BJ (cell line): ENCODE data around the gene CHRND. TPM values are rescaled to one million over a fixed set of nuclear protein-coding genes. Genes with fewer than 3 reads are reported as not detected.

Experiments used
- CTCF ChIA-PET: fragments of 350-600 bp; formaldehyde crosslinking; extraction: SDS; loops from one replicate; lab custom pipeline; 2021; ENCODE audit warnings: antibody characterized with exemption, inconsistent platforms; lab: Yijun Ruan, JAX
- POLR2A ChIA-PET: fragments of 300-600 bp; sonication (Branson Sonifier 250); formaldehyde crosslinking; extraction: SDS; loops from one replicate; lab custom pipeline; 2021; ENCODE audit warnings: antibody characterized with exemption; lab: Charles Lee
- DNase-seq: peaks from one replicate; pipeline ENCODE4 v3.0.0-alpha.2; 2011; ENCODE audit warnings: low read depth
- H3K27me3 ChIP-seq: 2 replicates; pipeline ENCODE4 v1.6.0; 2011; ENCODE audit warnings: low read length; ENCODE audit not compliant: control insufficient read depth, insufficient read depth
- H3K36me3 ChIP-seq: 2 replicates; pipeline ENCODE4 v1.5.1; 2011; ENCODE audit warnings: low read length; ENCODE audit not compliant: control insufficient read depth, insufficient read depth
- H3K4me3 ChIP-seq: 2 replicates; pipeline ENCODE4 v1.5.1; 2011; ENCODE audit warnings: low read depth, mild to moderate bottlenecking, control low read depth, low read length
- polyA plus RNA-seq: library from polyadenylated mRNA; depleted of rRNA; stranded (reverse); fragments of >200 nt; gene quantifications from 2 replicates; pipeline ENCODE4 v1.2.3, GENCODE V29; 2011
- TF ChIP-seq, protein P1 (sequence below): IDR thresholded peaks from 2 replicates; pipeline ENCODE4 v1.5.1; 2011; ENCODE audit warnings: low read depth, mild to moderate bottlenecking, control low read depth, inconsistent platforms, low read length, moderate library complexity; ENCODE audit not compliant: insufficient read depth

The CHRND gene
- polyA plus RNA-seq, 1 experiment = not detected

DNA sequence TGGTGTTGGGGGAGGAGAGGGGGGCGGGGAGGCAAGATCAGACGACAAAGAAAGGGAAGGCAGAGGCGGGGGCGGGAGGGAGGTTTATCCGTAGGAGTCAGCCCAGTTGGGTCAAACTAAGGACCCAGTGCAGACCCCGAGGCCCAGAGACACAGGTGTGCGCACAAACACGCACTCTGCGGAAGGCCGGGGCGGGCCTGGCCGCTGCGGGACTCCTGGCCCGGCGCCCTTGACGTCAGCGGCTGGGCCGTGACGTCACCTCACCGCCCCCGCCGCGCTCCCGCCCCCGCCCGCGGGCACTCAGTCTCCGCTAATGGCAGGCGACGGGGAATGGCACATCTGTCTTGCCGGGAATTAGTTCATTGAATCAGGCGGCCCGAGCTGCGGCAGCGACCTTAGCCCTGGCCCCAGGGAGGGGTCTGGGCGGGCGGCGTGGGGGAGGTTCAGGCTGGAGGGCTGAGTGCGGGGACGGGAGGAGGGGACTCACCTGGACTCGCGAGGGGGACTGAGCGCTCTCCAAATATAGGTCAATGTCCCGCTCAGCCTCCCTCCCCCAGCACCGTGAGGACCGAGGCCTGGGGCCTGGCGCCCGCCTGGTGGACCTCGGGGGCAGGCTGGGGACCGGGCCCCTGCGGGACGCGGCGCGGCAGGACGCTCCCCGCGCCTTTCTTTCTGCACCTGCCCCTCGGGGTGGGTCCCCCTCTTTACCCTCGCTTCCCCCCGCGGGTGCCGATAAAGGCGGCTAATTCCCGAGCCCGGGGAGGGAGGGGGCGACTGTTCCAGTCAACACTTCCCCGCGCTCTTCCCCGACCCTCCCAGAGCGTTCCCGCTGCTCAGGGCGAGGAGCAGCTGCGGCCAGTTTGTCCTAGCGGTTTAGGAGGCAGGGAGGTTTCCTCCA lies 22.8 kb upstream of the CHRND start:
- peak overlapping the region; percentile 4; the same call in 1 of the 2 replicates for H3K4me3 ChIP-seq
- H3K27me3 ChIP-seq = peaks cover 41% of the 10 kb centered on the region
- TF ChIP-seq, protein P1, sequence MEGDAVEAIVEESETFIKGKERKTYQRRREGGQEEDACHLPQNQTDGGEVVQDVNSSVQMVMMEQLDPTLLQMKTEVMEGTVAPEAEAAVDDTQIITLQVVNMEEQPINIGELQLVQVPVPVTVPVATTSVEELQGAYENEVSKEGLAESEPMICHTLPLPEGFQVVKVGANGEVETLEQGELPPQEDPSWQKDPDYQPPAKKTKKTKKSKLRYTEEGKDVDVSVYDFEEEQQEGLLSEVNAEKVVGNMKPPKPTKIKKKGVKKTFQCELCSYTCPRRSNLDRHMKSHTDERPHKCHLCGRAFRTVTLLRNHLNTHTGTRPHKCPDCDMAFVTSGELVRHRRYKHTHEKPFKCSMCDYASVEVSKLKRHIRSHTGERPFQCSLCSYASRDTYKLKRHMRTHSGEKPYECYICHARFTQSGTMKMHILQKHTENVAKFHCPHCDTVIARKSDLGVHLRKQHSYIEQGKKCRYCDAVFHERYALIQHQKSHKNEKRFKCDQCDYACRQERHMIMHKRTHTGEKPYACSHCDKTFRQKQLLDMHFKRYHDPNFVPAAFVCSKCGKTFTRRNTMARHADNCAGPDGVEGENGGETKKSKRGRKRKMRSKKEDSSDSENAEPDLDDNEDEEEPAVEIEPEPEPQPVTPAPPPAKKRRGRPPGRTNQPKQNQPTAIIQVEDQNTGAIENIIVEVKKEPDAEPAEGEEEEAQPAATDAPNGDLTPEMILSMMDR = no peak
- no peak for DNase-seq
- H3K36me3 ChIP-seq = no peaks in the 10 kb centered on the region
- CTCF ChIA-PET = interaction anchor here (0.7 kb wide), 1 partner anchor 19 kb away, joined by 3 read pairs; no protein-coding TSS in a partner anchor
- POLR2A ChIA-PET = no interaction called here

DNA sequence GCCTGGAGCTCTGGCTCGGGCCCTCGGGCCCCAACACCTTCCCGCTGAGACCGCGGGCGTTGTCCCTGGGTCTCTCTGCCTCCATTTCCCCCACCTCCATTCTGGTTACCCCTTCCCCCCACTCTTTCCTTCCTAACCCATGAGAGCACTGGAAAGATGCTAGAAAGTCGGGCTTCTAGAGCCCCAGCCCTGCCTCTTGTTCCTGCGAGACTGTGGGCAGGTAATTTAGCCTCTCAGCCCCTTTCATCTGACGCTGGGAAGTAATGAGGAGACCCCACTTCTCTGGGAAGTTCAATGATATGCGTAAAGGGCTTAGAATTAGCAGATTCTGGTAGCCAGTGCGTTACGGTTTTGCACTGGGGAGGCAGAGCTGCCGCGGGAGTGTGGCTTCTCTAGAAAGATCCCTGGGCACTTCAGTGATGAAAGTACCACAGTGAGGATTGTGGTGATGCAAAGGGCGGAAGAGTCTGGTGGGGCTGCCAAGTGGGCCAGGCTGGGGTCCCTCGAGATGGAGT lies 22.1 kb upstream of the CHRND start:
- no peak for DNase-seq
- ChIA-PET POLR2A (no interaction called here), CTCF (interaction anchor here (0.7 kb wide), 1 partner anchor 18 kb away, joined by 3 read pairs; no protein-coding TSS in a partner anchor)
- TF ChIP-seq, protein P1 = no peak
- Histone ChIP-seq H3K36me3 (no peaks in the 10 kb centered on the region), H3K27me3 (peaks cover 38% of the 10 kb centered on the region), H3K4me3 (no peak overlapping the region)

DNA sequence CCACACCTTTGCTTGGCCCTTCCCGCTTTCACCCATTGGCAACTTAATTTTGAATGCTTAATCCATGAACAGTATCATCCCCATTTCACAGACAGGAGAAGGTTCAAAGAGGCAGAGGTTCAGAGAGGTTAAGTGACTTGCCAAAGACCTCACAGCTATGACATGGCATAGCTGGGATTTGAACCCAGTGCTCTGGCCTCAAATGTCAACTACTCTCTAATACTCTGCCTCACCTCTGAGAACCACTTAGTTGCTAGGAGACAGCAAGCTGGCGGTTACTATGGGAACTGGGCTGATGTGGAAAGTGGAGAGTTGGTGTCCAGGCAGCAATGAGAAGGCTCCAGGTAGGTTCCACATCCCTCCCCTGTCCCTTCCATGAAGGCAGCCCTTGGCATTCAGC lies 21.5 kb upstream of the CHRND start:
- Histone ChIP-seq H3K36me3 (no peaks in the 10 kb centered on the region), H3K27me3 (peaks cover 38% of the 10 kb centered on the region), H3K4me3 (no peak overlapping the region)
- no peak for DNase-seq
- CTCF ChIA-PET = no interaction called here
- POLR2A ChIA-PET = no interaction called here
- TF ChIP-seq, protein P1 = no peak

DNA sequence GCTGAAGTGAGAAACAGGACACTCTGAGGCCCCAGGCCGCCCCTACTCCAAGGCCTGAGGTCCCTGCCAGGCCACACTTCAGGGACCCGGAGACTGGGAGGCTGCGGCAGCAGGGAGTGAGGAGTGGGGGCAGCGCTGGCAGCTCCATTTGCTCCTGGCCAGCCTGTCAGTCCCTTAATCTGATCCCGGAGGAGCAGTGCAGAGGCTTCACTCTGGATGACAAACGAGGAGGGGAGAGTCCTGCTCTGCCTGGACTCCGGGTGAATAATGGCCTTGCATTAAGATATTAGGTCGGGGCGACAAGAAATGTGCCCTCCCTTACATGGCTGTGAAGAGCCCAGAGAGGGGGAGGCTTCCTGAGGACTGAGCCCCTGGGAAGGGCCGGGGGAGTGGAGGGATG lies 20.1 kb upstream of the CHRND start:
- ChIA-PET CTCF (no interaction called here), POLR2A (no interaction called here)
- DNase-seq = no peak
- Histone ChIP-seq H3K36me3 (no peaks in the 10 kb centered on the region), H3K27me3 (peaks cover 38% of the 10 kb centered on the region), H3K4me3 (no peak overlapping the region)
- TF ChIP-seq, protein P1 = no peak

DNA sequence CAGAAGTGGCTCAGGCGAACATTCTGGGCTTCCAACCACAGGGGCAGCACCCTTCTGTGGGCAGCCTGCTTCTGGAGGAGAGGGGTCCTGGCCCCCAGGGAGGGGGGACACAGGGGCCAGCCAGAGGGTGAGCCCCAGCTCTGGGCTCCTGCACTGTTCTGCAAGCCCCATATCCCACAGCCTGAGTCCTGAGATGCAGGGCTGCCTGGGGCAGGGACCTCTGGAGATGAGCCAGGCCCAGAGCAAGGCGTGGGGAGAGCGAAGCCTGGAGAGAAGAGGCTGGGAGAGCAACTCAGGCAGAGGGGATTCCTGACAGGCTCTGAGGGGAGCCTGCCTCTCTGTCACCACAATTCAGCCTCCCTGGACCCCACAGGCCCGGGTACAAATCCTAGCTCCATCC lies 19.3 kb upstream of the CHRND start:
- peaks cover 38% of the 10 kb centered on the region for H3K27me3 ChIP-seq

More for the DNA sequence above, 19.3 kb upstream of the CHRND start:
- ChIA-PET POLR2A (no interaction called here), CTCF (interaction anchor here (2.4 kb wide), 1 partner anchor 15 kb away, joined by 15 read pairs; no protein-coding TSS in a partner anchor)
- DNase-seq = no peak
- TF ChIP-seq, protein P1 = no peak
- Histone ChIP-seq H3K4me3 (no peak overlapping the region), H3K36me3 (no peaks in the 10 kb centered on the region)
